Activated gamma-delta T cell treated with anti-CD3 and anti-CD28 coated beads, Interleukin-2, amount 50 U/mL, for 16 hours (primary cell): ENCODE results near the gene CROCC.
"Not testable (repeated sequence)": the region's sequence is repeated elsewhere in the genome, so short reads cannot be mapped to it uniquely, and the experiment has no call there.

ENCODE experiments used
- DNase-seq: peaks from one replicate; pipeline ENCODE4 v3.0.0-alpha.2; 2020; ENCODE audit warnings: low read depth

The CROCC gene

GRCh38 chr1:16921391-16922185, at the start of gene CROCC:
CROCC (plus strand) TSS chr1:16921931; CDS start chr1:16922019, 88 bp downstream.
- no peak for DNase-seq

GRCh38 chr1:16872152-16873075, 49.3 kb upstream of the CROCC start:
- not testable (repeated sequence) for DNase-seq

DNA sequence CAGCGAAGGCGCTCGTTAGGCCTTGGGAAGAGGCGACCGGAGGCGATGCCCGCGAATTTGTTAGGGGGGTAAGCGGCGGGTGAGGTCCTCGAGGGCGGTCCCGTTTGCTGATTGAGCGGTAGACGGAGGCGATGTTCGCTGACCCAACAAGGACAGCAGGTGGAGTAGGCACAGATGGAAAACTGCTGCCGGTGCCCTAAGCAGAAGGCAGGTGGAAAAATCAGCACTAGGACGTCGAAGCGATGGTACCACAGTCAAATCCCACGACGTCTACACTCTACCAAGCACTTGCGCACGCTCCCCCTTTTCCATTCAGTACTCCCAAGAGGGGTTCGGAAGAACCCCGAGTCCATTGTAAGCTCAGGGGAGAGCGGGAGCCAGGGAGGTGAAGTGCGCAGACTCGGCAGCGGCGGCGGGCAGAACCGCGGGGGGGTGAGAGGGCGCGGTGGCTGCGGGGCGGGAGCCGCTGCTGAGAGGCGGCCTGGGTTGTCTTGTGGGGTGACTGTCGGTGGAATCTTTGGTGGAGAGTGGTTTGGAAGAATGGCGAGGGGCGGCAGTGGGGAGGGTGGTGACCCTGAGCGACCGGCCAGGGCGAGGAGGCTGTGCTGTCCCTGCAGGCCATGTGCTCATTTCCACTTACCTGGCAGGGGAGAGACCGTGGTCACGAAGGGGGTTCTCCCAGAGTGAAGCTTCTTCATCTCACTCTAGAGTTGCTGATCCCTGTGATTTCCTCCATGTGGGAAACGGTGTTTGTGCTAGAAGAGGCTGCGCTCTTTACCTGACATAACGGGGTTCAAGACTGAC, 48.5 kb upstream of the CROCC start:
- peak; percentile 42 for DNase-seq

DNA sequence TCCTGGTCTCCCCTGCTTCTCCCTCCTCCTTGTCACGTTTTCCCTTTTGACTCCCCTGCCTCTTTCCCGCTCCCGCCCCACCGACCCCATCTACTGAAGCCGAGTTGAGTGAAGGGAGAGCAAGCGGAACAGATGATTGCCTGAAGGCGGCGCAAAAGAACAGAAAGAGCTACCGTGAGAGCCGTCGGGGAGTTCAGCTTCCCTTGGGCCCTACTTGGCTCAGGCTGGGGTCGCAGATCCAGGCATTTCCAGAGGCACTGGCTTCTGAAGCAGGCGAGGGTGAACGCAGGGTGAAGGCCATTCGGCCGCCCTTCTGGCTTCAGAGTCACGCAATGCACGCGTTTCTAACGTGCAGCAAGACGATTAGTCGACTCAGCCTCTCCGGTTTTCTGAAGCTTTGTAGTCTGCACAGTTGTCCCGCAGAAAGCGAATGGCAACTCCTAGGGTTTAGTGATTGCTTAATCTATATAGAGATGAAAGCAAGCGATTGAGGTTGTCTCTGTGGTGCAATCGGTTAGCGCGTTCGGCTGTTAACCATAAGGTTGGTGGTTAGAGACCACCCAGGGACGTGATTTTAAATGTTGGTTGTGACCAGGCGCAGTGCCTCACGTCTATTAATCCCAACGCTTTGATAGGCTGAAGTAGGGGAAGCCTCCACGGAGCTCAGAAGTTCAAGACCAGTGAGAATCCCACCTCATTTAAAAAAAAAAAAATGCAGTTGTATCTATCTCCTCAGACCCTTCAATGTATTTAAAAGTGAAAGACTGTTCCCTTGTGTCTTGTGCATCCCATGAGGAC, 46.6 kb upstream of the CROCC start:
- DNase-seq, result not testable (repeated sequence)

DNA sequence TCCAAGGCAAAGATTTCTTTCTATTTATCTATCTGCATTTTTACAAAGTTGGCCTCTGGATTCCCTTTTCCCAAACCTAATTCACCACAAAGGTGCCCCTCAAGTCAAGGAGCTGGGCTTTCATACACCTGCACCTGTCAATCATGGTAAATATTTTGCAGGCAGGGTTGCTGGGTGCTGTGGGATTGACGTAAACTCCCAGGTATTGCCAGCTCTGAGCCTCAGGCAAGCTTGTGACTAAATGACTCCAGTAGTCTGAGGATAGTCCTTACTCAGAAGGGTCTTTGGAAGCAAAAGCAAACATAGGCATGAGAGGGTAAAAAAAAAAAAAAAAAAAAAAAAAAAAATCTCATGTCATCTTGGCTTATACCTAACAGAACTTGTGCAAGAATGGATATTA, 40.0 kb upstream of the CROCC start:
- not testable (repeated sequence) for DNase-seq

DNA sequence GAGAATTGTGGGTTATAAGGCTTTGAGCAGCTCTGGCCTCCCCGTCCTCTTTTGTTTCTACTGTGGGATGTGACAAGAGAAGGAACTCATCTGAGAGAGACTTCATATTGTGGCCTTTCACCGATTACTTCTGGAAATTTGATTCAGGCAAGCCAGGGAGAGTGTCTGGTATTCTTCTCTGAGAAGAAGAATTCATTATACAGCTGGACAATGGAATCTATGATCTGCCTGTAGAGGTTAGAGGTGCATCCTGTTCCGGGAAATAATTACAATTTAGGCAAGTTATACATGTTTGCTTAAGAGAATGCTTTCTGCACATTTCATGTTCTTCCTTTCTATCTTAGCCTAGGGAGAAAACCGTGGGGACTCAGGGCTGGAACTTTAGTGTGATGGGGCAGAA, 38.7 kb upstream of the CROCC start:
- no peak for DNase-seq

DNA sequence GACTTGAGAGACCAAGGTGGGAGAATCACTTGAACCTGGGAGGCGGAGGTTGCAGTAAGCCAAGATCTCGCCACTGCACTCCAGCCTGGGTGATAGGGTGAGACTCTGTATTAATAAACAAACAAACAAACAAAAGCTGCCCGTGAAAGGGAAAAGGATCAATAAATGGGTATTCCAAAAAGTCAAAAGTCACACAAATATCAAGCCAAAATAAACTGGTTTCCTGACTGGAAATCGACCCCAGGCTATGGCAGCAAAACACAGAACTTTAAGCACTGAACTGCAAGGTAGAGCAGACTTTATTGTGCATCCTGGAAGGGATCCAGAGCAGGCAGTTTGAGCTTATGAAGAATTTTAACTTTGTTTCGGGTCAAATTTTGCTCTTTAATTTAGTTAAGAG, 37.2 kb upstream of the CROCC start:
- not testable (repeated sequence) for DNase-seq

- DNase-seq, result no peak
These were observed 34.7 kb upstream of the CROCC start for GRCh38 chr1:16886860-16887605.

- no peak for DNase-seq
These were observed 32.6 kb upstream of the CROCC start for GRCh38 chr1:16888860-16889816.

- not testable (repeated sequence) for DNase-seq
These were observed 31.2 kb upstream of the CROCC start for GRCh38 chr1:16890539-16891021.

DNA sequence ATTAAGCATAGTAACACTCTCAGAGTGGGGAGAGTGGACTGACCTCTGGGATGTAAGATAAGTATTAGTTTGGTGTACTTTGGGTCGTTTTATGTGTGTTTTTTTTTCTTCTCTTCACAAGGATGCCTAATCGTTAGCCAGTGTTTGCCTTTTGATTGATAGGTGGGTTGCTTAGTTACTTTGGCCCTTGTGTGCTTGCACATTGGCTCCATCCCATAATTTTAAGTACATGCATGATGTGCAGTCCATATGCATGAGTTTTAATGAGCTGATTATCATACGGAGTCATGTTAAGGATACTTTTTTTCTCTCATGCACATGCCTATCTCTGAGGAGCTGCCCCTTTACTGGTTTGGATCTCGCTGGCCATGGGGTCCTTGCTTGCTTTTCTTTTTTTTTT, 30.7 kb upstream of the CROCC start:
- DNase-seq, result not testable (repeated sequence)

DNA sequence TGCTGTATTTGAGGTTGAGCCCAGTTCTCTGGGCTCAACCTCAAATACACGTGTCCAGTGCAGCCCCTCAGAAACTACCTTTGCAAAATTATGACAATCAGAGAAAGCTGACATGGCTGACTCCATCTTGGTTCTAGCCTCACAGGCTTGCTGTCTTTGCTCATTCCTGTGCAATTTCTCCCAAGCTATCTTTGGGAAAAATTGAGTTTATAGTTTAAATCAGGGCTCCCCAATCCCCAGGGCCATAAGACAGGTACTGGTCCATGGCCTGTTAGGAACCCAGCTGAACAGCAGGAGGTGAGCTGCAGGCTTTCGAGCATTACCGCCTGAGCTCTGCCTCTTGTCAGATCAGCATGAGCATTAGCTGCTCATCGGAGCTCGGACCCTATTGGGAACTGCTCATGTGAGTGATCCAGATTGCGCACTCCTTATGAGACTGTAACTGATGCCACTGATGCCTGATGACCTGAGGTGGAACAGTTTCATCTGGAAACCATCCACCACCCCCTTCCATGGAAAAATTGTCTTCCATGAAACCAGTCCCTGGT, 28.7 kb upstream of the CROCC start:
- DNase-seq, result not testable (repeated sequence)

GRCh38 chr1:16893796-16894195, 27.9 kb upstream of the CROCC start:
- DNase-seq, result not testable (repeated sequence)

GRCh38 chr1:16894338-16894737, 27.4 kb upstream of the CROCC start:
- not testable (repeated sequence) for DNase-seq

GRCh38 chr1:16895233-16895597, 26.5 kb upstream of the CROCC start:
- DNase-seq, result not testable (repeated sequence)

- peak; percentile 79 for DNase-seq
These were observed 26.0 kb upstream of the CROCC start, which contains the start of gene RNU1-2 for GRCh38 chr1:16895598-16896315. RNU1-2 (plus strand) TSS chr1:16895980.

DNA sequence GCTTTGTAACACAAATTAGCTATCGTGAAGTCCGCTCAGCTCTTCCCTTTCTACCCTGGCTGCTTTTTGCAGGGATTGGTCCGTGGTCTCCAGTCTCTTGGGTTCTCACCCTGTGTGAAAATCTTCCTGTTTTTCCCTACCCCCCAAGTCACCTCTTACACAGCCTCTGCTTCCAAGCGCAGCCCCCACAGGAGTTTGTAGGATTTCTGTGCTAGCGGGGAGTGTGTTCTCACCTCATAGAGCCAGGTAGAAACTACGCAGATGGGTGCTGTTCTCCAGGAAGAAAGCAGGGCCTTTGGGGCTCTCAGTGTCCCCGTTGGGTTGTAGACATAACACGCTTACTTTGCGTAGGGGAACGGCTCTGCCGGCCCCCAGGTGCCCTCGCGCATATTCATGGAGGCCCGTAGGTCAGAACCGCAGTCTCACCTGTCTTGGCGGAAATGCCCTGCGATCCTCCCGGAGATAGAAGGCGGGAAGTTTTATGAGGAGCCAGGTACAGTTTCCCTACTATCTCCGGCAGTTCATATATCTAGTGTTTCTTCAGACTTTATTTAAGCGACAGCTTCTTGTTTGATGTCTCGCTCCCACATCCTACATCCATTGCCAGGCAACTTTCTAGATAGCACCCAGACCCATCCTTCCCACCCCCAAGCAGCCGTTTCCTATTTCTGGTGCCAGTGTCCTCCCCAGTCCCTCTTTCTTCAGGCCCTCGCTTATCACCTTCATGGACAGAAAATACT, 25.2 kb upstream of the CROCC start:
- DNase-seq, result peak; percentile 63
